ENCODE data around the gene ELFN2.
"Not testable (repeated sequence)": the region's sequence is repeated elsewhere in the genome, so short reads cannot be mapped to it uniquely, and the experiment has no call there.

ELFN2 gene

GRCh38 chr22:37400719-37401118, 26.6 kb downstream of the ELFN2 start:
- in situ Hi-C loops (cut with MboI; ENCODE audit: low pct_unique_long_range_greater_than_20kb, low sequenced_read_pairs, unreplicated experiment) = no loop called here
- DNase-seq (ENCODE audit: low spot score) = no peak
- TF ChIP-seq, protein P1, sequence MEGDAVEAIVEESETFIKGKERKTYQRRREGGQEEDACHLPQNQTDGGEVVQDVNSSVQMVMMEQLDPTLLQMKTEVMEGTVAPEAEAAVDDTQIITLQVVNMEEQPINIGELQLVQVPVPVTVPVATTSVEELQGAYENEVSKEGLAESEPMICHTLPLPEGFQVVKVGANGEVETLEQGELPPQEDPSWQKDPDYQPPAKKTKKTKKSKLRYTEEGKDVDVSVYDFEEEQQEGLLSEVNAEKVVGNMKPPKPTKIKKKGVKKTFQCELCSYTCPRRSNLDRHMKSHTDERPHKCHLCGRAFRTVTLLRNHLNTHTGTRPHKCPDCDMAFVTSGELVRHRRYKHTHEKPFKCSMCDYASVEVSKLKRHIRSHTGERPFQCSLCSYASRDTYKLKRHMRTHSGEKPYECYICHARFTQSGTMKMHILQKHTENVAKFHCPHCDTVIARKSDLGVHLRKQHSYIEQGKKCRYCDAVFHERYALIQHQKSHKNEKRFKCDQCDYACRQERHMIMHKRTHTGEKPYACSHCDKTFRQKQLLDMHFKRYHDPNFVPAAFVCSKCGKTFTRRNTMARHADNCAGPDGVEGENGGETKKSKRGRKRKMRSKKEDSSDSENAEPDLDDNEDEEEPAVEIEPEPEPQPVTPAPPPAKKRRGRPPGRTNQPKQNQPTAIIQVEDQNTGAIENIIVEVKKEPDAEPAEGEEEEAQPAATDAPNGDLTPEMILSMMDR (IDR thresholded peaks at IDR 0.05; ENCODE audit: extremely low read depth, insufficient read depth, missing control alignments) = no peak

GRCh38 chr22:37399457-37399856, 27.8 kb downstream of the ELFN2 start:
- in situ Hi-C loops (cut with MboI; ENCODE audit: low pct_unique_long_range_greater_than_20kb, low sequenced_read_pairs, unreplicated experiment); DNase-seq (ENCODE audit: low spot score): not testable (repeated sequence)

- TF ChIP-seq, protein P1 (IDR thresholded peaks at IDR 0.05; ENCODE audit: extremely low read depth, insufficient read depth, missing control alignments) = no peak
- in situ Hi-C loops (cut with MboI; ENCODE audit: low pct_unique_long_range_greater_than_20kb, low sequenced_read_pairs, unreplicated experiment) = no loop called here
- no peak for DNase-seq (ENCODE audit: low spot score)
These were observed 30.1 kb downstream of the ELFN2 start for GRCh38 chr22:37397226-37397625.

DNA sequence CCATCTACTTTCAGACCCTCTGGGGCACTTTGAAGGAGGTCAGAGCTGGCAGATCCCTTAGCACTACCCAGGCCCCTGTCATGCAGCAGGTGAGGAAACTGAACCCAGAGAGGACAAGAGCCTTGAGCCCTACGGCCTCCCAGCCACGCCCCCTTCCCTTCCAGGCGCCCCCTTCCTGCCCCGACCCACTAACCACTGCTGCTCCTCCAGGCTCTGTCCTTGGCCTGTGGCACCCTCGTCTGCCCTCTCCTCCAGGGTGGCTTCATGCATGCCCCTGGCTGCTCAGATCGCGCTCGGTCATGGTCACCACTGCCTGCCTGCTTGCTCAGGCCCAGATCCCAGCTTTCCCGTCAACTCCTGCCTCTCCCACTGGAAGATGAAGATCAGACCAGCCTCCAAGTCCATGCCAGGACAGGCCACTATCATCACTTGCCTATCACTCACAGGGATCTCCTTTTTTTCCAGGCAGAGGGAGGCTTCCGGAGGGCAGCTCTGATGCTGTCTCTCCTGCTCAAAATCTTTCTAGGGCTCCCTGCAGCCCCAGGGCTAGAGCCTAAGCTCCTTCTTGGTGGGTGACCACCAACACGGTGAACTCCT, 30.7 kb downstream of the ELFN2 start:
- TF ChIP-seq, protein P1 (IDR thresholded peaks at IDR 0.05; ENCODE audit: extremely low read depth, insufficient read depth, missing control alignments) = no peak
- in situ Hi-C loops (cut with MboI; ENCODE audit: low pct_unique_long_range_greater_than_20kb, low sequenced_read_pairs, unreplicated experiment) = no loop called here
- DNase-seq (ENCODE audit: low spot score) = no peak

GRCh38 chr22:37394341-37394740, 32.9 kb downstream of the ELFN2 start:
- TF ChIP-seq, protein P1 (IDR thresholded peaks at IDR 0.05; ENCODE audit: extremely low read depth, insufficient read depth, missing control alignments) = no peak
- in situ Hi-C loops (cut with MboI; ENCODE audit: low pct_unique_long_range_greater_than_20kb, low sequenced_read_pairs, unreplicated experiment) = no loop called here
- DNase-seq (ENCODE audit: low spot score) = no peak

DNA sequence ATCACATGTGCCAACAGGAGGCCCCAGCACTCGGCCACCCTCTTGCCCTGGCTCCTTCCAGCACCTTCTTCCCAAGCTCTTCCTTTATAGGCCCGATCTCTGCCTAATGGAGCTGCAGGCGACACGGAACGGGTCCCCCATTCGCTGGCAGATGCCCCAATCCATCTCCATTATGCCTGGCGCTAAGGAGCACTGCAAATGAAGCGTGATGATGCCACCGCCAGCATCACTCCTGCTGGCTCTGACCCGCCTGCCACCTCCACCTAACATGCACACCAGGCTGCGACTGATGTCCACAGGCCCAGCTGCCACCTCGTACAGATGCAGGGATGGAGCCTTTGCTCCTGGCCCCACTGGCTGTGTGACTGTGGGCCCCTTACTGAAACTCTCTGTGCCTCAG, 33.5 kb downstream of the ELFN2 start:
- no peak for DNase-seq (ENCODE audit: low spot score)
- TF ChIP-seq, protein P1 (IDR thresholded peaks at IDR 0.05; ENCODE audit: extremely low read depth, insufficient read depth, missing control alignments) = no peak
- in situ Hi-C loops (cut with MboI; ENCODE audit: low pct_unique_long_range_greater_than_20kb, low sequenced_read_pairs, unreplicated experiment) = no loop called here

DNA sequence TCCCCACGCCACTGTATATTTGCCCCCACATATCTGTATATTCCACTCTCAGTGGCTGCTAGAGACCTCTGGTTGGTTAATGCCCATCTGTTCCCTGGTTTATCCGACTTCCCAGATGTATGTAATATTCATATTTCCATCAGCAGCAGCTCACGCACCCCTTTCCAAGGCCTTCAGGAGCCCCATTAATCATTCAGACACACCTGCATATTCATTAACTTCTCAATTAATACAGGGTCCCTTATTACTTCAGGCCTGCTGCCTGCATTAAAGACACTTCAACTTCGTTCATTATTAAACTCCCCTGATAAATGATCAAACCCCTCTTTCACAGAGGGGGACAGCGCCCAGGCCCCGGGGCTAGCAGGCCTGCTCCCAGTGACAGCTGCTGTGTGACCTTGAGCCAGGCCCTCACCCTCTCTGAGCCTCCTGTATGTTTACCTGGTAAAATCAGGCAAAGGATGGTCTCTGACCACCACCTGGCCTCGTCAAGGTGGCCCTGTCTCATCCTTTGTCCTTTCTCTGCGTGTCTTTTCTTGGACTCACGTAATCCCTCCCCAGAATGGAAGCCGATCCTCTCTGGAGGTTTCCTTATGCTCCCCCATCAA, 34.5 kb downstream of the ELFN2 start:
- TF ChIP-seq, protein P1 (IDR thresholded peaks at IDR 0.05; ENCODE audit: extremely low read depth, insufficient read depth, missing control alignments) = no peak
- DNase-seq (ENCODE audit: low spot score) = no peak
- in situ Hi-C loops (cut with MboI; ENCODE audit: low pct_unique_long_range_greater_than_20kb, low sequenced_read_pairs, unreplicated experiment) = no loop called here

All from GM13977 (cell line).